ENCODE results near the gene PRR16. TPM values are rescaled to one million over a fixed set of nuclear protein-coding genes. Genes with fewer than 3 reads are reported as not detected.

Gene PRR16
- total RNA-seq, 2 donors from 2014 or later, result 3.5 to 13.4 TPM

DNA sequence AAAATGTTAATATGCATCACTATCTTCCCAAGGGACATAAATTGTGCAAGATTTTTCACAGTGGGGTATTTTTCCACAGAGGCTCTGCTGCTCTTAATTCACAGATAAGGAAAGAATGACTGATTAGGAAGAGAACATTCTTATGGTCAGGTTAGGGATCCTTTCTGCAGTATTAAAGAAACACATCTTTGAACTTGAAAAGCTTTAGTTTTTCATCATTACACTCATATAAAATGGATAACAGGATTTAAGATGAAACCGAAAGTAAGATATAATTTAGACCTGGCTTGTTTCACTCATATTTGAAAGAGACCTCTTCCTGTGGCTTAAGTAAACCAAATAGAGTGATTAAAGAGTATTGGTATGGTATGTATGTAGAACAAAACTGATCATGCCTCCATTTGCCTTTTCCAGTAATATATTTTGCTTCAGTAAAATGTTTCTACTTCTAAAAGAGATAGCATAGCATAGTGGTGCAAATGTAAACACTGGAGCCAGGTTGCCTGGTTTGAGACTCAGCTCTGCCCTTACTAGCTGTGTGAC, 160.0 kb downstream of the PRR16 start:
- intact Hi-C loops (cut with DNase I), result no loop called here
- no peak for TF ChIP-seq CTCF (IDR thresholded peaks at IDR 0.05)
- TF ChIP-seq POLR2A (IDR thresholded peaks at IDR 0.05), result no peak
- no peak for TF ChIP-seq POLR2AphosphoS5 (IDR thresholded peaks at IDR 0.05)
- Histone ChIP-seq H3K4me1 (replicated peaks) (no peaks in the 10 kb centered on the region), H3K27me3 (replicated peaks; ENCODE audit: insufficient read depth) (no peaks in the 10 kb centered on the region), H3K36me3 (no peaks in the 10 kb centered on the region), H3K4me3 (no peak overlapping the region), H3K27ac (no peak overlapping the region), H3K9me3 (no peaks in the 10 kb centered on the region)
- no peak for DNase-seq (ENCODE audit: low spot score)
- 64% methylated on average over 1 of the region's 1 CpG for WGBS

DNA sequence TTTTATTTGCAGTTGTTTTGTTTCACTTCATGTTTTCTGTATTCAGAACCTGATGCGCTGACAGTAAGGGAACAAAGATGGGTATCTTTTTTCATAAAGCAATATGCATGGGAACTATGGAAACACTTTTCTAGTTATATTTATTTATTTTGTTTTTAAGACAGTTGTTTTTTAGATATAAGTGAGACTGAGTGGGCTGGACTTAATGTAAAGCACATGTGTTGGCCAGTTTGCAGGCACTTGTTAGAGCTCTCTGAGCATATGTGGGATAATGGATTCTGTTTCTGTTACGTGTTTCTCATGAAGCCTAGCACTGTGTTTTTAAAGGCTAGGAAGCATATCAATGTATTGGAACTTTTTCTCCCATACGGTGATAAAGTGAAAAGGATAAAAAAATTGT, 164.1 kb downstream of the PRR16 start:
- no peaks in the 10 kb centered on the region for H3K27me3 ChIP-seq (replicated peaks; ENCODE audit: insufficient read depth)
- no peak for DNase-seq (ENCODE audit: low spot score)
- no peaks in the 10 kb centered on the region for H3K36me3 ChIP-seq
- no peak overlapping the region for H3K27ac ChIP-seq
- intact Hi-C loops (cut with DNase I), result no loop called here
- 88% methylated on average over 3 of the region's 3 CpGs for WGBS
- H3K9me3 ChIP-seq, result no peaks in the 10 kb centered on the region
- TF ChIP-seq POLR2AphosphoS5 (IDR thresholded peaks at IDR 0.05) (no peak), CTCF (IDR thresholded peaks at IDR 0.05) (no peak), POLR2A (IDR thresholded peaks at IDR 0.05) (no peak)
- H3K4me1 ChIP-seq (replicated peaks), result no peaks in the 10 kb centered on the region
- no peak overlapping the region for H3K4me3 ChIP-seq

- no peak for TF ChIP-seq POLR2AphosphoS5 (IDR thresholded peaks at IDR 0.05)
- no peak for TF ChIP-seq CTCF (IDR thresholded peaks at IDR 0.05)
- TF ChIP-seq POLR2A (IDR thresholded peaks at IDR 0.05), result no peak
- no peak for DNase-seq (ENCODE audit: low spot score)
- Histone ChIP-seq H3K9me3 (no peaks in the 10 kb centered on the region), H3K27ac (no peak overlapping the region), H3K27me3 (replicated peaks; ENCODE audit: insufficient read depth) (no peaks in the 10 kb centered on the region), H3K36me3 (no peaks in the 10 kb centered on the region), H3K4me3 (no peak overlapping the region), H3K4me1 (replicated peaks) (no peaks in the 10 kb centered on the region)
- intact Hi-C loops (cut with DNase I), result no loop called here
- WGBS, result 81% methylated on average over 5 of the region's 5 CpGs
These were observed 166.4 kb downstream of the PRR16 start for GRCh38 chr5:120630550-120630949.

GRCh38 chr5:120631611-120632010, 167.5 kb downstream of the PRR16 start:
- no peak for DNase-seq (ENCODE audit: low spot score)
- no peak for TF ChIP-seq POLR2AphosphoS5 (IDR thresholded peaks at IDR 0.05)
- TF ChIP-seq POLR2A (IDR thresholded peaks at IDR 0.05), result no peak
- no peak for TF ChIP-seq CTCF (IDR thresholded peaks at IDR 0.05)
- H3K27ac ChIP-seq, result no peak overlapping the region
- H3K36me3 ChIP-seq, result no peaks in the 10 kb centered on the region
- WGBS, result 82% methylated on average over 2 of the region's 2 CpGs
- intact Hi-C loops (cut with DNase I), result no loop called here
- H3K4me1 ChIP-seq (replicated peaks), result no peaks in the 10 kb centered on the region
- no peaks in the 10 kb centered on the region for H3K27me3 ChIP-seq (replicated peaks; ENCODE audit: insufficient read depth)
- no peak overlapping the region for H3K4me3 ChIP-seq
- H3K9me3 ChIP-seq, result no peaks in the 10 kb centered on the region

- Histone ChIP-seq H3K4me1 (replicated peaks) (no peaks in the 10 kb centered on the region), H3K9me3 (no peaks in the 10 kb centered on the region), H3K4me3 (no peak overlapping the region), H3K27ac (no peak overlapping the region), H3K27me3 (replicated peaks; ENCODE audit: insufficient read depth) (no peaks in the 10 kb centered on the region), H3K36me3 (no peaks in the 10 kb centered on the region)
- 94% methylated on average over 3 of the region's 3 CpGs for WGBS
- TF ChIP-seq CTCF (IDR thresholded peaks at IDR 0.05) (no peak), POLR2A (IDR thresholded peaks at IDR 0.05) (no peak), POLR2AphosphoS5 (IDR thresholded peaks at IDR 0.05) (no peak)
- no peak for DNase-seq (ENCODE audit: low spot score)
- intact Hi-C loops (cut with DNase I), result no loop called here
These were observed 168.3 kb downstream of the PRR16 start for GRCh38 chr5:120632430-120632829.
